K562 (cell line): ENCODE measurements around the gene C1QTNF12. TPM values are rescaled to one million over a fixed set of nuclear protein-coding genes. Genes with fewer than 3 reads are reported as not detected.

ENCODE experiments used
- HMGN3 ChIP-seq: IDR thresholded peaks from 2 replicates; pipeline ENCODE4 v1.6.1; 2011; ENCODE audit warnings: borderline replicate concordance, low read depth, mild to moderate bottlenecking, mixed read lengths, low read length; ENCODE audit not compliant: insufficient read length; ENCODE audit errors: extremely low read depth
- LCOR ChIP-seq: sonication (generic); formaldehyde crosslinking; IDR thresholded peaks from 2 replicates; pipeline ENCODE4 v1.8.0; 2022; ENCODE audit warnings: mild to moderate bottlenecking, missing genetic modification reagents
- MAZ ChIP-seq, 2 experiments: fragments of 450-650 bp in 1 of 2; sonication (generic) in 1 of 2; formaldehyde crosslinking; IDR thresholded peaks in 1 of 2; conservative IDR thresholded peaks in 1 of 2; 2 replicates each; pipeline versions ENCODE4 v1.4.0 to v1.5.0; 2020; ENCODE audit warnings: mild to moderate bottlenecking in 1 of 2, missing genetic modification reagents in 1 of 2
- MXI1 ChIP-seq: IDR thresholded peaks from 2 replicates; pipeline ENCODE4 v1.6.1; 2011; ENCODE audit warnings: low read depth, mild to moderate bottlenecking, improper control_type of control experiment, low read length
- NBN ChIP-seq: fragments of 450-650 bp; IDR thresholded peaks from 2 replicates; pipeline ENCODE4 v1.6.1; 2016; ENCODE audit warnings: low read depth, mild to moderate bottlenecking
- POLR3G ChIP-seq: IDR thresholded peaks from 2 replicates; pipeline ENCODE4 v1.6.1; 2011; ENCODE audit not compliant: insufficient read length, insufficient replicate concordance; ENCODE audit errors: extremely low read depth
- RBM25 ChIP-seq: fragments of 200-400 bp; formaldehyde crosslinking; IDR thresholded peaks from 2 replicates; pipeline ENCODE4 v1.6.1; 2018; ENCODE audit warnings: low read length, low read depth, moderate library complexity; ENCODE audit not compliant: severe bottlenecking
- XRCC5 ChIP-seq: fragments of 200-400 bp; formaldehyde crosslinking; IDR thresholded peaks from 2 replicates; pipeline ENCODE4 v1.6.1; 2017; ENCODE audit warnings: low read depth, mild to moderate bottlenecking, low read length
- ZFP36 ChIP-seq: fragments of 150-350 bp; IDR thresholded peaks from 2 replicates; pipeline ENCODE4 v1.6.1; 2018; ENCODE audit warnings: low read length, low read depth; ENCODE audit not compliant: partially characterized antibody
- ZNF76 ChIP-seq: fragments of 250-450 bp; sonication (Bioruptor Pico); IDR thresholded peaks from 2 replicates; pipeline ENCODE4 v1.4.0; 2020; ENCODE audit warnings: mild to moderate bottlenecking, moderate library complexity, borderline replicate concordance
- ZSCAN32 ChIP-seq: fragments of 450-650 bp; formaldehyde crosslinking; IDR thresholded peaks from 2 replicates; pipeline ENCODE4 v1.4.0; 2020; ENCODE audit warnings: mild to moderate bottlenecking, moderate library complexity
- polyA plus RNA-seq, 8 experiments: library from polyadenylated mRNA; depleted of rRNA in 4 of 8; stranded (reverse) in 5 of 8; unstranded in 3 of 8; fragments of >200 nt; fragmentation: Nextera tagmentation in 2 of 8; fragmentation: Illumina TruSeq in 1 of 8; extraction: Ambion mirVana in 2 of 8; extraction: Trizol in 1 of 8; gene quantifications; 2 replicates each; pipeline versions ENCODE4 v1.2.1 to v1.2.3, GENCODE V29; 2011 to 2014; ENCODE audit warnings: inconsistent platforms in 1 of 8, missing spikeins in 1 of 8
- total RNA-seq, 7 experiments: library from RNA; depleted of rRNA in 6 of 7; stranded (reverse); fragments of >200 nt in 6 of 7; fragmentation: Illumina TruSeq in 2 of 7; extraction: Trizol in 2 of 7; gene quantifications; 2 replicates each; pipeline versions ENCODE4 v1.2.1 to v1.2.3, GENCODE V29; 2011 to 2021; ENCODE audit warnings: low replicate concordance in 1 of 7
- TF ChIP-seq, protein P1 (sequence below): sonication (generic); formaldehyde crosslinking; IDR thresholded peaks from 2 replicates; pipeline ENCODE4 v1.8.0; 2023; ENCODE audit warnings: mild to moderate bottlenecking, missing genetic modification reagents
- TF ChIP-seq, protein P2 (sequence below): fragments of 250-450 bp; sonication (Bioruptor Pico); IDR thresholded peaks from 2 replicates; pipeline ENCODE4 v1.9.0; 2021; ENCODE audit warnings: mild to moderate bottlenecking
- TF ChIP-seq, protein P3 (sequence below): fragments of 250-450 bp; sonication (Bioruptor Pico); IDR thresholded peaks from 2 replicates; pipeline ENCODE4 v1.4.0; 2020; ENCODE audit warnings: mild to moderate bottlenecking, moderate library complexity

The C1QTNF12 gene
- total and polyA plus RNA-seq, 9 of the 15 experiments (the other 6 are each of a cell fraction or from before 2014, with no cell fraction given) = 0.11 to 4.3 (median 0.93) TPM; not detected in 3

DNA sequence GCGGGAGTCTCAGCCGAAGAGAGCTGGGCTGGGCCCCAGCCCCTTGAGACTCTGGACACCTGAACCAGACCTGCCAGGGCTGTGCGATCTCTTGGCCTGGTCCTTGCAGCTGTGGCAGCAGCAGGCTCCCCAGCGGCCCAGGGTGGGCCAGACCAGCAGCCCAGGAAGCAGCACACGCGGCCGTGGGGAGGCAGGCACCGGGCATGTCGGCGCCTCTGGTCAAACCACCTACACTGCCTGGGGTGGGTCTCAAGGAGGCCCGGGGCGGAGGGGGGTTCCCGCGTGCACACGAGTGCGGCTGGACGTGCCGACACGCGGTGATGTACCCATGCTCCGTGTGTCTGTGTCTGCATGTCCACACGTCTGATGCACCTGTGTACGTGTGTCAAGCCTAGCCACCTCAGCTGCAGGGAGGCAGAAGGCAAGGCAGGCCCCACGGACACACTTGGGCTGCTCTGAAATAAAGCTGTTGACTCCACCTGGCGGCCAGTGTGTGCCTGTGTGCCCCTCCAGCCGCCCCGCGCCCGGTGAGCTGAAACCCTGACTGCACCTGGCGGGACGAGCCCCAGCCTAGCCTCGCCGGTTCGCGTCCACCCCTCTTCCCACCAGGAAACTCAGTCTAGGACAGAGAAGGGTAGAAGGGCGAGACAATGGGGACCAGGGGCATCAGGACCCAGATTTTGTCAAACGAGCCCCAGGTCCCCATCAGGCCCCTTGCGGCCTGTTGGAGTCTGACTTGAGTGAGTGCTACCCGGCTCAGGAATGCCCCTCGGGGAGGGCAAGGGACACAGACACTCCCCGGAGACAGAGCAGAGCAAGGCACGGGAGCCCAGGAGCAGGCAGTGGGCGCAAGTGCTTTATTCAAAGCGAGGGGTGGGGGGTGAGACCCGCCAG is 45.3 kb upstream of the C1QTNF12 start (continued):
- TF ChIP-seq, protein P1, sequence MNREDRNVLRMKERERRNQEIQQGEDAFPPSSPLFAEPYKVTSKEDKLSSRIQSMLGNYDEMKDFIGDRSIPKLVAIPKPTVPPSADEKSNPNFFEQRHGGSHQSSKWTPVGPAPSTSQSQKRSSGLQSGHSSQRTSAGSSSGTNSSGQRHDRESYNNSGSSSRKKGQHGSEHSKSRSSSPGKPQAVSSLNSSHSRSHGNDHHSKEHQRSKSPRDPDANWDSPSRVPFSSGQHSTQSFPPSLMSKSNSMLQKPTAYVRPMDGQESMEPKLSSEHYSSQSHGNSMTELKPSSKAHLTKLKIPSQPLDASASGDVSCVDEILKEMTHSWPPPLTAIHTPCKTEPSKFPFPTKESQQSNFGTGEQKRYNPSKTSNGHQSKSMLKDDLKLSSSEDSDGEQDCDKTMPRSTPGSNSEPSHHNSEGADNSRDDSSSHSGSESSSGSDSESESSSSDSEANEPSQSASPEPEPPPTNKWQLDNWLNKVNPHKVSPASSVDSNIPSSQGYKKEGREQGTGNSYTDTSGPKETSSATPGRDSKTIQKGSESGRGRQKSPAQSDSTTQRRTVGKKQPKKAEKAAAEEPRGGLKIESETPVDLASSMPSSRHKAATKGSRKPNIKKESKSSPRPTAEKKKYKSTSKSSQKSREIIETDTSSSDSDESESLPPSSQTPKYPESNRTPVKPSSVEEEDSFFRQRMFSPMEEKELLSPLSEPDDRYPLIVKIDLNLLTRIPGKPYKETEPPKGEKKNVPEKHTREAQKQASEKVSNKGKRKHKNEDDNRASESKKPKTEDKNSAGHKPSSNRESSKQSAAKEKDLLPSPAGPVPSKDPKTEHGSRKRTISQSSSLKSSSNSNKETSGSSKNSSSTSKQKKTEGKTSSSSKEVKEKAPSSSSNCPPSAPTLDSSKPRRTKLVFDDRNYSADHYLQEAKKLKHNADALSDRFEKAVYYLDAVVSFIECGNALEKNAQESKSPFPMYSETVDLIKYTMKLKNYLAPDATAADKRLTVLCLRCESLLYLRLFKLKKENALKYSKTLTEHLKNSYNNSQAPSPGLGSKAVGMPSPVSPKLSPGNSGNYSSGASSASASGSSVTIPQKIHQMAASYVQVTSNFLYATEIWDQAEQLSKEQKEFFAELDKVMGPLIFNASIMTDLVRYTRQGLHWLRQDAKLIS (CRISPR knock-in tag) = no peak
- TF ChIP-seq HMGN3 = peak; percentile 48
- TF ChIP-seq, protein P2, sequence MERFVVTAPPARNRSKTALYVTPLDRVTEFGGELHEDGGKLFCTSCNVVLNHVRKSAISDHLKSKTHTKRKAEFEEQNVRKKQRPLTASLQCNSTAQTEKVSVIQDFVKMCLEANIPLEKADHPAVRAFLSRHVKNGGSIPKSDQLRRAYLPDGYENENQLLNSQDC (CRISPR knock-in tag) = no peak
- no peak for TF ChIP-seq RBM25
- TF ChIP-seq NBN = no peak
- TF ChIP-seq MXI1 = no peak
- no peak for TF ChIP-seq ZNF76
- peak in 1 of 2 experiments; percentile 69; a peak in 1 of 4 replicates for TF ChIP-seq MAZ (CRISPR knock-in tag; conservative IDR thresholded peaks at IDR 0.05 in 1 of 2, IDR thresholded peaks at IDR 0.05 in 1 of 2)
- TF ChIP-seq, protein P3, sequence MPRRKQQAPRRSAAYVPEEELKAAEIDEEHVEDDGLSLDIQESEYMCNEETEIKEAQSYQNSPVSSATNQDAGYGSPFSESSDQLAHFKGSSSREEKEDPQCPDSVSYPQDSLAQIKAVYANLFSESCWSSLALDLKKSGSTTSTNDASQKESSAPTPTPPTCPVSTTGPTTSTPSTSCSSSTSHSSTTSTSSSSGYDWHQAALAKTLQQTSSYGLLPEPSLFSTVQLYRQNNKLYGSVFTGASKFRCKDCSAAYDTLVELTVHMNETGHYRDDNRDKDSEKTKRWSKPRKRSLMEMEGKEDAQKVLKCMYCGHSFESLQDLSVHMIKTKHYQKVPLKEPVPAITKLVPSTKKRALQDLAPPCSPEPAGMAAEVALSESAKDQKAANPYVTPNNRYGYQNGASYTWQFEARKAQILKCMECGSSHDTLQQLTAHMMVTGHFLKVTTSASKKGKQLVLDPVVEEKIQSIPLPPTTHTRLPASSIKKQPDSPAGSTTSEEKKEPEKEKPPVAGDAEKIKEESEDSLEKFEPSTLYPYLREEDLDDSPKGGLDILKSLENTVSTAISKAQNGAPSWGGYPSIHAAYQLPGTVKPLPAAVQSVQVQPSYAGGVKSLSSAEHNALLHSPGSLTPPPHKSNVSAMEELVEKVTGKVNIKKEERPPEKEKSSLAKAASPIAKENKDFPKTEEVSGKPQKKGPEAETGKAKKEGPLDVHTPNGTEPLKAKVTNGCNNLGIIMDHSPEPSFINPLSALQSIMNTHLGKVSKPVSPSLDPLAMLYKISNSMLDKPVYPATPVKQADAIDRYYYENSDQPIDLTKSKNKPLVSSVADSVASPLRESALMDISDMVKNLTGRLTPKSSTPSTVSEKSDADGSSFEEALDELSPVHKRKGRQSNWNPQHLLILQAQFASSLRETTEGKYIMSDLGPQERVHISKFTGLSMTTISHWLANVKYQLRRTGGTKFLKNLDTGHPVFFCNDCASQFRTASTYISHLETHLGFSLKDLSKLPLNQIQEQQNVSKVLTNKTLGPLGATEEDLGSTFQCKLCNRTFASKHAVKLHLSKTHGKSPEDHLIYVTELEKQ = no peak
- no peak for TF ChIP-seq LCOR (CRISPR knock-in tag)
- TF ChIP-seq XRCC5 = peak; percentile 79; the same call in 1 of the 2 replicates
- no peak for TF ChIP-seq ZSCAN32 (CRISPR knock-in tag)
- TF ChIP-seq ZFP36 = no peak
- no peak for TF ChIP-seq POLR3G
